Upper lobe of left lung (tissue), 4 donors: ENCODE measurements around the gene CPZ.

Experiments
- CTCF ChIP-seq, 6 experiments: fragments of 450-650 bp in 4 of 6; fragments of 200-600 bp in 2 of 6; sonication (generic) in 2 of 6; IDR thresholded peaks; one replicate each; pipeline ENCODE4 v1.5.1; 2016 to 2019; ENCODE audit warnings: antibody characterized with exemption in 6 of 6
- POLR2AphosphoS5 ChIP-seq, 2 donors: sonication (generic); formaldehyde crosslinking; IDR thresholded peaks; one replicate each; pipeline ENCODE4 v1.5.1; 2017; ENCODE audit warnings: antibody characterized with exemption in 2 of 2

DNA sequence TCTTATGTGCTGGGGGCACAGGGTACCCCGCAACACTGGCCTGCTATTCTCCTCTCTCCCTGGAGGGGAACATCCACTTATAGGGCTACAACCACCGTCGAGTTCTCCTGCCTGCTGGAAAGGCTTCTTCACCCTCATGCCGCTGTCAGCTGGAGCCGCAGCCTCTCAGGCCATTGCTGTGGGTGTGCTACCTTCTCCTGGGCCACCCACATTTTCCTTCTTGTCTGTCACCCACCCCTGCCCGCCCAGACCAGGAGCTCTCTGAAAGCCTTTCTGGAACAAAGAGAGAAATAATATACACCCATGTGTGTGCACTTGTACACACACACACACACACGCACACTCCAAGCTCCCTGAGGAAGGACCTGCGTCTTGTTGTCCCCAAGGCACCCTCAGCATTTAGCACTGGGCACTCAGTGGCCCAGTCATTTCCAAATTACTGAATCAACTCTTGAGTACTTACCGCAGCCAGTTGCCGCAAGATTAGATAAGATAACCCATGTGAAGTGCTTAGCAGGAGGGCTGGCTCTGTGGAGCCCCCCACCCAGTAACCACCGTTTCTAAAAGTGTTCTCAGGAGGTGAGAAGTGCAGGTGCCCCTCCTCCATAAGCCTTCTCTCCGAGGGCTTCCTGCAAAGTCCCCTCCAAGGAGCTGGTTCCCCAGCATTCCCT lies 50.2 kb downstream of the CPZ start:
- no peak for TF ChIP-seq CTCF (IDR thresholded peaks at IDR 0.05)
- no peak for TF ChIP-seq POLR2AphosphoS5 (IDR thresholded peaks at IDR 0.05)
